HCT116 (cell line): ENCODE measurements around the gene TLK2. TPM values are rescaled to one million over a fixed set of nuclear protein-coding genes. Genes with fewer than 3 reads are reported as not detected.

Source experiments
- ATAC-seq: fragments of 200-7000 bp; cut with Tn5 transposase; 2 replicates; pipeline ENCODE4 v1.9.1; 2020; ENCODE audit warnings: mild to moderate bottlenecking, moderate library complexity
- BruUV-seq: library from RNA; stranded (reverse); fragments of 400-500 nt; replicated peaks from 2 replicates; lab custom pipeline; 2021; lab: Mats Ljungman, UMichigan
- CTCF ChIA-PET: fragments of 300-600 bp; sonication (Branson Sonifier 250); formaldehyde crosslinking; loops from one replicate; lab custom pipeline; 2021; ENCODE audit warnings: antibody characterized with exemption; lab: Charles Lee
- POLR2A ChIA-PET: fragments of 300-600, 350-600 bp; sonication (Branson Sonifier 250); formaldehyde crosslinking; loops from one replicate; lab custom pipeline; 2021; ENCODE audit warnings: antibody characterized with exemption; lab: Charles Lee
- RAD21 ChIA-PET, 2 experiments: fragments of 300-600 bp; sonication (Branson Sonifier 250); formaldehyde crosslinking; loops; one replicate each; lab custom pipeline; 2023; ENCODE audit warnings: low total read pairs in 2 of 2; ENCODE audit not compliant: uncharacterized antibody in 2 of 2, unreplicated experiment in 2 of 2, low non-redundant PET in 1 of 2; lab: Charles Lee
- DNase-seq: peaks from one replicate; pipeline ENCODE4 v3.0.0-alpha.2; 2010; ENCODE audit warnings: low read depth, low spot score
- H2AFZ ChIP-seq: fragments of 200-600 bp; shearing (Covaris generic), sonication (generic); 2 replicates; pipeline ENCODE4 v1.6.1; 2017; ENCODE audit warnings: low read depth, mixed run types, mixed read lengths, antibody characterized with exemption, low read length; ENCODE audit not compliant: poor library complexity, severe bottlenecking
- H3K27ac ChIP-seq: 2 replicates; pipeline ENCODE4 v1.5.1; 2012; ENCODE audit warnings: low read depth, low read length
- H3K27me3 ChIP-seq: fragments of 200-600 bp; sonication (generic); 2 replicates; pipeline ENCODE4 v1.6.1; 2016; ENCODE audit warnings: mixed run types, low read length, mixed read lengths; ENCODE audit not compliant: insufficient read depth
- H3K36me3 ChIP-seq, 2 experiments: fragments of 200-500 bp in 1 of 2; fragments of 200-600 bp in 1 of 2; sonication (Bioruptor generic) in 1 of 2; sonication (generic) in 1 of 2; 2 replicates each; pipeline versions ENCODE4 v1.5.1 to v1.6.1; 2014 to 2016; ENCODE audit warnings: low read length in 2 of 2, inconsistent platforms in 1 of 2, mixed read lengths in 1 of 2, mixed run types in 1 of 2; ENCODE audit not compliant: insufficient read depth in 2 of 2, control insufficient read depth in 1 of 2
- H3K4me1 ChIP-seq, 2 experiments: fragments of 200-600 bp in 1 of 2; sonication (generic) in 1 of 2; 2 replicates each; pipeline versions ENCODE4 v1.5.1 to v1.6.1; 2012 to 2017; ENCODE audit warnings: low read length in 2 of 2, inconsistent platforms in 1 of 2, mild to moderate bottlenecking in 1 of 2, mixed read lengths in 1 of 2, mixed run types in 1 of 2, moderate library complexity in 1 of 2; ENCODE audit not compliant: insufficient read depth in 2 of 2, control insufficient read depth in 1 of 2
- H3K4me2 ChIP-seq: fragments of 200-600 bp; sonication (generic); 2 replicates; pipeline ENCODE4 v1.6.1; 2017; ENCODE audit warnings: mixed run types, low read length, mixed read lengths
- H3K4me3 ChIP-seq, 2 experiments: fragments of 200-600 bp in 1 of 2; sonication (generic) in 1 of 2; replicated peaks in 1 of 2; 2 replicates each; pipeline ENCODE4 v1.5.1; 2011 to 2016; ENCODE audit warnings: low read length in 2 of 2, control low read depth in 1 of 2, low read depth in 1 of 2, mild to moderate bottlenecking in 1 of 2, mixed read lengths in 1 of 2, mixed run types in 1 of 2
- H3K79me2 ChIP-seq: fragments of 200-600 bp; sonication (generic); 2 replicates; pipeline ENCODE4 v1.6.1; 2017; ENCODE audit warnings: mild to moderate bottlenecking, mixed run types, low read length, moderate library complexity, mixed read lengths; ENCODE audit not compliant: insufficient read depth
- H3K9ac ChIP-seq: fragments of 200-600 bp; sonication (generic); 2 replicates; pipeline ENCODE4 v1.6.1; 2016; ENCODE audit warnings: low read length, mixed read lengths
- H3K9me2 ChIP-seq: fragments of 200-600 bp; sonication (generic), shearing (Covaris generic); 2 replicates; pipeline ENCODE4 v1.6.1; 2017; ENCODE audit warnings: mixed run types, mild to moderate bottlenecking, moderate library complexity; ENCODE audit not compliant: insufficient read depth
- H3K9me3 ChIP-seq, 2 experiments: fragments of 200-500 bp in 1 of 2; fragments of 200-600 bp in 1 of 2; sonication (Bioruptor generic) in 1 of 2; sonication (generic) in 1 of 2; 2 replicates each; pipeline ENCODE4 v1.6.1; 2014 to 2017; ENCODE audit warnings: low read length in 2 of 2, mixed read lengths in 2 of 2, inconsistent platforms in 1 of 2, low read depth in 1 of 2, mild to moderate bottlenecking in 1 of 2, mixed run types in 1 of 2, moderate library complexity in 1 of 2; ENCODE audit not compliant: control insufficient read depth in 1 of 2, insufficient read depth in 1 of 2
- H4K20me1 ChIP-seq: fragments of 200-600 bp; sonication (generic), shearing (Covaris generic); 2 replicates; pipeline ENCODE4 v1.6.1; 2017; ENCODE audit warnings: mixed run types, mild to moderate bottlenecking, moderate library complexity; ENCODE audit not compliant: insufficient read depth
- CBX3 ChIP-seq: IDR thresholded peaks from 2 replicates; pipeline ENCODE4 v1.6.1; 2012; ENCODE audit warnings: low read depth
- CEBPB ChIP-seq: IDR thresholded peaks from 2 replicates; pipeline ENCODE4 v1.6.1; 2012; ENCODE audit warnings: low read depth
- EGR1 ChIP-seq: IDR thresholded peaks from 2 replicates; pipeline ENCODE4 v1.6.1; 2012; ENCODE audit warnings: low read depth
- FOSL1 ChIP-seq: IDR thresholded peaks from 2 replicates; pipeline ENCODE4 v1.6.1; 2012; ENCODE audit warnings: low read depth
- JUND ChIP-seq: IDR thresholded peaks from 2 replicates; pipeline ENCODE4 v1.6.1; 2012
- MAX ChIP-seq: IDR thresholded peaks from 2 replicates; pipeline ENCODE4 v1.6.1; 2012
- POLR2A ChIP-seq: IDR thresholded peaks from 2 replicates; pipeline ENCODE4 v1.7.0; 2011; ENCODE audit warnings: borderline replicate concordance; ENCODE audit not compliant: insufficient read depth, insufficient read length; ENCODE audit errors: extremely low read depth
- RAD21 ChIP-seq: IDR thresholded peaks from 2 replicates; pipeline ENCODE4 v1.6.1; 2012; ENCODE audit warnings: low read depth, mild to moderate bottlenecking
- REST ChIP-seq: IDR thresholded peaks from 2 replicates; pipeline ENCODE4 v1.6.1; 2012; ENCODE audit warnings: low read depth
- SP1 ChIP-seq: IDR thresholded peaks from 2 replicates; pipeline ENCODE4 v1.6.1; 2012; ENCODE audit warnings: low read depth
- TCF7L2 ChIP-seq: IDR thresholded peaks from 2 replicates; pipeline ENCODE4 v1.7.0; 2011; ENCODE audit warnings: borderline replicate concordance, inconsistent platforms; ENCODE audit not compliant: insufficient read depth, insufficient read length; ENCODE audit errors: extremely low read depth
- YY1 ChIP-seq: IDR thresholded peaks from 2 replicates; pipeline ENCODE4 v1.6.1; 2011; ENCODE audit warnings: low read length, low read depth, moderate library complexity, mild to moderate bottlenecking; ENCODE audit not compliant: insufficient replicate concordance; ENCODE audit errors: extremely low read depth
- ZBTB33 ChIP-seq: IDR thresholded peaks from 2 replicates; pipeline ENCODE4 v1.6.1; 2011; ENCODE audit warnings: mild to moderate bottlenecking, low read length, moderate library complexity; ENCODE audit not compliant: insufficient replicate concordance; ENCODE audit errors: extremely low read depth
- ZNF274 ChIP-seq: fragments of 200-500 bp; sonication (Bioruptor generic); IDR thresholded peaks from 2 replicates; pipeline ENCODE4 v1.6.1; 2014; ENCODE audit warnings: mild to moderate bottlenecking, low read depth, low read length, inconsistent platforms
- intact Hi-C: fragments of 100-400 bp; cut with micrococcal nuclease; formaldehyde crosslinking; loops from 2 replicates; pipeline ENCODE4 v1.10.0; 2022
- total RNA-seq: library from RNA; stranded (reverse); gene quantifications from one replicate; pipeline ENCODE4 v1.2.1, GENCODE V29; 2021; ENCODE audit not compliant: unreplicated experiment

The TLK2 gene
- total RNA-seq, 1 experiment from 2014 or later: 56.6 TPM

- POLR2A ChIA-PET: no interaction called here
- no peaks in the 10 kb centered on the region for H3K9me2 ChIP-seq
- H3K79me2 ChIP-seq: no peaks in the 10 kb centered on the region
- H2AFZ ChIP-seq: no peak overlapping the region
- no peaks in the 10 kb centered on the region for H3K9me3 ChIP-seq
- no TSS peak for BruUV-seq
- intact Hi-C loops: no loop called here
- no peak for DNase-seq
- no peaks in the 10 kb centered on the region for H4K20me1 ChIP-seq
- no peak overlapping the region for H3K27ac ChIP-seq
- H3K27me3 ChIP-seq: no peaks in the 10 kb centered on the region
- CTCF ChIA-PET: no interaction called here
- no peak overlapping the region for H3K4me2 ChIP-seq
- TF ChIP-seq SP1 (no peak), EGR1 (no peak), FOSL1 (no peak), JUND (no peak), ZNF274 (no peak), CEBPB (no peak), ZBTB33 (no peak), REST (no peak), YY1 (no peak), CBX3 (no peak), MAX (no peak), TCF7L2 (no peak), RAD21 (no peak), POLR2A (no peak)
- TF ChIP-seq, all 23 proteins: peak for 0
- Histone ChIP-seq H3K4me3 (no peak overlapping the region), H3K9ac (no peak overlapping the region), H3K4me1 (peaks cover 11 to 39% of the 10 kb centered on the region in 2 experiments; a peak in 3 of 4 replicates), H3K36me3 (no peaks in the 10 kb centered on the region)
- RAD21 ChIA-PET: no interaction called here
- no peak for ATAC-seq
Measured at GRCh38 chr17:62629556-62630364, 151.1 kb downstream of the TLK2 start.
